H1 (cell line): ENCODE measurements around the gene PER2. TPM values are rescaled to one million over a fixed set of nuclear protein-coding genes. Genes with fewer than 3 reads are reported as not detected.

Experiments used
- BCL11A ChIP-seq, 2 experiments: IDR thresholded peaks; one replicate each; pipeline ENCODE4 v1.6.1; 2011; ENCODE audit warnings: low read depth in 2 of 2, low read length in 2 of 2, mild to moderate bottlenecking in 2 of 2
- GTF2F1 ChIP-seq: IDR thresholded peaks from 2 replicates; pipeline ENCODE4 v1.6.1; 2012; ENCODE audit warnings: low read depth, low read length, improper control_type of control experiment, borderline replicate concordance
- polyA plus RNA-seq, 7 experiments: library from polyadenylated mRNA; depleted of rRNA in 3 of 7; stranded (reverse) in 5 of 7; unstranded in 2 of 7; fragments of >200 nt in 5 of 7; fragments of 200-250 nt in 2 of 7; gene quantifications; 1 replicate in 5 of 7; 2 replicates in 1 of 7; 4 replicates in 1 of 7; pipeline versions ENCODE4 v1.2.1 to v1.2.3, GENCODE V29; 2011 to 2013; ENCODE audit warnings: missing spikeins in 2 of 7, mixed read lengths in 2 of 7
- total RNA-seq: library from RNA; stranded (reverse); fragmentation: NEBNext Ultra II Directional; extraction: Animal tissue kit (Norgen Biotek cat#: 25700); gene quantifications from 2 replicates; pipeline ENCODE4 v1.2.1, GENCODE V29; 2021

The PER2 gene
- total and polyA plus RNA-seq, 2 of the 8 experiments (the other 6 are each of a cell fraction or from before 2014, with no cell fraction given), result 0.91 to 5.5 TPM

GRCh38 chr2:238220892-238221521, 67.4 kb downstream of the PER2 start (continued):
- no peak for TF ChIP-seq BCL11A (IDR thresholded peaks at IDR 0.05; ENCODE audit: low read depth in 2 of 2, low read length in 2 of 2)
- no peak for TF ChIP-seq GTF2F1
